HUES48 (cell line): ENCODE results near the gene HTR3B.

Source experiments
- H3K27ac ChIP-seq: one replicate; pipeline ENCODE4 v1.7.0; 2013; ENCODE audit warnings: low read depth, low read length, inconsistent platforms
- H3K27me3 ChIP-seq: 2 replicates; pipeline ENCODE4 v1.6.1; 2013; ENCODE audit warnings: mild to moderate bottlenecking, low read length; ENCODE audit not compliant: control insufficient read depth, insufficient read depth
- H3K36me3 ChIP-seq: 2 replicates; pipeline ENCODE4 v1.6.1; 2013; ENCODE audit warnings: low read length; ENCODE audit not compliant: control insufficient read depth, insufficient read depth
- H3K4me1 ChIP-seq: 2 replicates; pipeline ENCODE4 v1.6.1; 2013; ENCODE audit warnings: mild to moderate bottlenecking, low read length; ENCODE audit not compliant: control insufficient read depth, insufficient read depth
- H3K4me3 ChIP-seq: 2 replicates; pipeline ENCODE4 v1.5.1; 2013; ENCODE audit warnings: mild to moderate bottlenecking, low read depth, low read length
- H3K9ac ChIP-seq: 2 replicates; pipeline ENCODE4 v1.6.1; 2013; ENCODE audit warnings: mild to moderate bottlenecking, low read depth, low read length, moderate library complexity
- H3K9me3 ChIP-seq: 2 replicates; pipeline ENCODE4 v1.6.1; 2013; ENCODE audit warnings: low read length; ENCODE audit not compliant: control insufficient read depth, insufficient read depth

HTR3B gene

DNA sequence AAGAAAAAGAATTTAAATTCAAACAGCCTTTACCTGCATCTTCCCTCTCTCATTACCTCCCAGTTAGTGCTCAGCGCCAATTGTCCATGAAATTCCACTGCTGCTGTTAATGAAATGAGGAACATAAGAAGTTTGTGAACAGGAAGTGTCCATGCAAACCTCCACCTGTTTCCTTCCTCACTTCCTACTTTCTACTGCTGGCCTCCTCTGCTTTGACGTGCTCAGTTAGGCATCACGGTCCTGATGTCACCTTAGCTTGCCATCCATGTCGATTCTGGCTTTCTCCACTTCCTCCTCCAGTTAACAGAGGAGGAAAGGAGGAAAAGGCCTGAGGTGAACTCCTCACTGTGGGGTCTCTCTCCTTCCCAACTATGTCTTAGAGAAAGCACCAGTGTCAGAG lies 43.4 kb downstream of the HTR3B start:
- no peak overlapping the region for H3K27ac ChIP-seq
- no peaks in the 10 kb centered on the region for H3K27me3 ChIP-seq
- no peak overlapping the region for H3K4me3 ChIP-seq
- no peaks in the 10 kb centered on the region for H3K36me3 ChIP-seq
- H3K9me3 ChIP-seq: no peaks in the 10 kb centered on the region
- no peak overlapping the region for H3K9ac ChIP-seq
- H3K4me1 ChIP-seq: peaks cover 16% of the 10 kb centered on the region

DNA sequence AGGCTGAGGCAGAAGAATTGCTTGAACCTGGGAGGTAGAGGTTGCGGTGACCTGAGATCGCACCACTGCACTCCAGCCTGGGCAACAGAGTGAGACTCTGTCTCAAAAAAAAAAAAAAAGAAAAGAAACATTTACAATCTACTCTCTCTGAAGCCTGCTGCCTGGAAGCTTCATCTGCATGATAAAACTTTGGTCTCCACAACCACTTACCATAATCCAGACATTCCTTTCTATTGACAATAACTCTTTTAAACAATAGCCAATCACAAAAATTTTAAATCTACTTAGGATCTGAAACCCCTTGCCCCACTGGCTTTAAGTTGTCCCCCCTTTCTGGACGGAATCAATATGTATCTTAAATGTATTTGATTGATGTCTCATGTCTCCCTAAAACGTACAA lies 45.3 kb downstream of the HTR3B start:
- Histone ChIP-seq H3K27ac (peak overlapping the region; percentile 59), H3K4me1 (peaks cover 22% of the 10 kb centered on the region), H3K9ac (no peak overlapping the region), H3K9me3 (no peaks in the 10 kb centered on the region), H3K4me3 (no peak overlapping the region), H3K27me3 (no peaks in the 10 kb centered on the region), H3K36me3 (no peaks in the 10 kb centered on the region)

DNA sequence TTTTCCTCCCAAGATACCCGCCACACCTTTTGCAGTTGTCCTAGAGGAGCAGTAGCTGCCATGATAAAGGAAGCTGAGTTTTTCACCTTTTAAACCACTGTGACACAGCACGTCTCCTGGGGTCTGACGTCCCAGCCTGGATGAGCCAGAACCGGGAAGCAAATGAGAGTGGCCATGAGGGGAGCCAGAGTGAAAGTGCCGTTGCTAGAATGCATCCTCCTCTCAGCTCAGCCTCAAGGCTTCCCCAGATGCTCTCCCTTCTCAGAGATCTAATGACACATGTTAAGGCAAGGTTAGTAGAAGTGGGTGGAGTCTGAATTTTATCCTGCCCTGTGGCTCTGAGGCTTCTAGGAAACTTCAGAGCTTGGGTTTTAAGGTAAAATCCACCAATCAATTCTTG lies 46.9 kb downstream of the HTR3B start:
- Histone ChIP-seq H3K27me3 (no peaks in the 10 kb centered on the region), H3K36me3 (no peaks in the 10 kb centered on the region)

GRCh38 chr11:113952070-113952469 lies 47.5 kb downstream of the HTR3B start:
- H3K9me3 ChIP-seq: no peaks in the 10 kb centered on the region
- H3K27me3 ChIP-seq: no peaks in the 10 kb centered on the region
- peaks cover 22% of the 10 kb centered on the region for H3K4me1 ChIP-seq
- H3K36me3 ChIP-seq: no peaks in the 10 kb centered on the region
- no peak overlapping the region for H3K4me3 ChIP-seq
- H3K27ac ChIP-seq: no peak overlapping the region
- H3K9ac ChIP-seq: no peak overlapping the region

More for the DNA sequence above, 46.9 kb downstream of the HTR3B start:
- Histone ChIP-seq H3K4me1 (peaks cover 22% of the 10 kb centered on the region), H3K4me3 (no peak overlapping the region), H3K9me3 (no peaks in the 10 kb centered on the region), H3K9ac (no peak overlapping the region), H3K27ac (no peak overlapping the region)

GRCh38 chr11:113952588-113952987 lies 48.0 kb downstream of the HTR3B start:
- H3K9me3 ChIP-seq: no peaks in the 10 kb centered on the region
- H3K4me3 ChIP-seq: no peak overlapping the region
- no peak overlapping the region for H3K9ac ChIP-seq
- no peaks in the 10 kb centered on the region for H3K36me3 ChIP-seq
- no peak overlapping the region for H3K27ac ChIP-seq
- H3K27me3 ChIP-seq: no peaks in the 10 kb centered on the region
- H3K4me1 ChIP-seq: peaks cover 22% of the 10 kb centered on the region

GRCh38 chr11:113954235-113954634 lies 49.6 kb downstream of the HTR3B start:
- Histone ChIP-seq H3K4me3 (no peak overlapping the region), H3K36me3 (no peaks in the 10 kb centered on the region), H3K4me1 (peaks cover 35% of the 10 kb centered on the region), H3K9me3 (no peaks in the 10 kb centered on the region), H3K9ac (no peak overlapping the region), H3K27ac (no peak overlapping the region), H3K27me3 (no peaks in the 10 kb centered on the region)

DNA sequence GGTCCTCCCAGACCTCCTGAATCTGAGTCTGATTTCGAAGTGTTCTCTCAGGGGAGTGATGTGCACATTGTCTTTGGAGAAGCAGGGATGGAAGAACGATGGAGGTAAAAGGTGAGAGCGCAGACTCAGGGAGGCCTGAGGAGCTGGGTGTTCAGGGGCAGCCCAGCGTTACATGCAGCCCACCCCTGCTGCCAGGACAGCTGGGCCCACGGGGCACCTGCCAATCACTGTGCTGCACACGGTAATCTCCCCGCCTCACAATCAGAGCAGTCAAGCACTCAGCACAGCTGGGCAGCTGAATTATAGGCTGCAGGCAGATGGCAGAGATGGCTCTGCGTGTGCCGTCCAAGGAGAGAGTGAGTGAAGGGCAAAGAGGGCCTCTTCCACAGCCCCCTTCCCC lies 52.4 kb downstream of the HTR3B start:
- Histone ChIP-seq H3K36me3 (no peaks in the 10 kb centered on the region), H3K9ac (no peak overlapping the region), H3K9me3 (no peaks in the 10 kb centered on the region), H3K27me3 (no peaks in the 10 kb centered on the region), H3K4me3 (no peak overlapping the region), H3K27ac (no peak overlapping the region), H3K4me1 (peaks cover 28% of the 10 kb centered on the region)

DNA sequence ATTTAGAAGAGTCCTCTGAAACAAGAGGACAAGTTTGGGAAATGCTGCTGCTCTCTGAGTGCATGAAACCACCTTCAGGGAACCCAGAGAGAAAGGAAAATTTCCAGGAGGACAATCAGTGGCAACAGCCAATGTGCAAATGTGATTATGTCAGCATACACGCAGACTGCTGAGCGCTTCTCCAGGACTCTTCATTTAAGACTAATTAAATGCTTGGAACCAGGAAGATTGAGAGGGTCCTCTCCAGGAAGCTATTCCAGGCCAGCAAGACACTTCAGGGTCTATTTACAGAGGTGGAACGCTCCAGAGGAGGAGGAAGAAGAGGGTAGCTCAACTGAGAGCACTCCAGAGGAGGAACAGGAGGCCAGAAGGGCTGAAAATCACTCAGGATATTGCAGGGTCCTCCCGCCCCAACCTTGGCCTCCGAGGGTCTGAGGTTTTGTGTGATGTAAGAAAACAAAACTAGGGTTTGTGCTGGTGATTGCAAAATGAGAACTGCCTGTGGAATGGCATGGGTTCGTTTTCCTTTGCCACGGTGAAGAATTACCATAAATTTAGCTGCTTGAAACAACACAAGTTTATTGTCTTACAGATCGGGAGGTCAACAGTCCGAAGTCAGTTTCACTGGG lies 56.2 kb downstream of the HTR3B start:
- no peak overlapping the region for H3K4me3 ChIP-seq
- H3K4me1 ChIP-seq: peaks cover 21% of the 10 kb centered on the region
- no peaks in the 10 kb centered on the region for H3K27me3 ChIP-seq
- no peaks in the 10 kb centered on the region for H3K9me3 ChIP-seq
- no peaks in the 10 kb centered on the region for H3K36me3 ChIP-seq
- no peak overlapping the region for H3K9ac ChIP-seq
- no peak overlapping the region for H3K27ac ChIP-seq

- no peaks in the 10 kb centered on the region for H3K9me3 ChIP-seq
- no peak overlapping the region for H3K27ac ChIP-seq
- H3K4me1 ChIP-seq: no peaks in the 10 kb centered on the region
- H3K27me3 ChIP-seq: no peaks in the 10 kb centered on the region
- H3K4me3 ChIP-seq: no peak overlapping the region
- H3K9ac ChIP-seq: no peak overlapping the region
- no peaks in the 10 kb centered on the region for H3K36me3 ChIP-seq
Observed at GRCh38 chr11:113967361-113967760, 62.8 kb downstream of the HTR3B start.

DNA sequence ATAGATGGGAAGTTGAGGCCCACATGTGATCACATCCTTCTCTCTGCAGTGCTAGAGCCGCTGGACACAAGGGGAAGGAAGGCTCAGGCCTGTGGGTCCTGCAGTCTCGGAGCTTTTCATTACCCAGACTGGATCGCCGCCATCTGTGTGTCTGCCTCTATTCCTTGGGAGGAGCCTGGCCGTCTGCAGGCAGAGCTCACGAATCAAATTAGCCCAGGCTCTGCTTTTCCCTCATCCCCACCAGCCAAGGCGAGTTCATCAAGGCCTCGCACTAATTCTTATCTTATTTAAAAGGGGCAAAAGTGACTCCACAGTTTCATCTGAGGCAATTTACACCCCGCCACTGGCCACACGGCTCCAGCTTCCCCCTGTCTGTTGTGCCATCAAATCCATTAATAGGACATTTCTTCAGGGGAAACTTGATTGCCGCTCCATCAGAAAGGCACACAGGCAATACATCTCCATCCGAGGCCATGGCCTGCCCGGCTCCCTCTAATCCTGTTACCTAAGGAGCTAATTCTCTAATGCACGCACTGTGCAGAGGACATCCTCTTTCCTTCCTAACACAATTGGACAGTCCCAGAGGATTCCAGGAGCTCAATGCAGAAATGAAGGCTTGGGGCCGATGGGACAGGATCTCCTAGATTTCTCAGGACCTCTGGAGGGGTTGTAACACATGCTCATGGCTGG lies 67.1 kb downstream of the HTR3B start:
- no peak overlapping the region for H3K4me3 ChIP-seq
- H3K36me3 ChIP-seq: no peaks in the 10 kb centered on the region
- H3K9me3 ChIP-seq: no peaks in the 10 kb centered on the region

DNA sequence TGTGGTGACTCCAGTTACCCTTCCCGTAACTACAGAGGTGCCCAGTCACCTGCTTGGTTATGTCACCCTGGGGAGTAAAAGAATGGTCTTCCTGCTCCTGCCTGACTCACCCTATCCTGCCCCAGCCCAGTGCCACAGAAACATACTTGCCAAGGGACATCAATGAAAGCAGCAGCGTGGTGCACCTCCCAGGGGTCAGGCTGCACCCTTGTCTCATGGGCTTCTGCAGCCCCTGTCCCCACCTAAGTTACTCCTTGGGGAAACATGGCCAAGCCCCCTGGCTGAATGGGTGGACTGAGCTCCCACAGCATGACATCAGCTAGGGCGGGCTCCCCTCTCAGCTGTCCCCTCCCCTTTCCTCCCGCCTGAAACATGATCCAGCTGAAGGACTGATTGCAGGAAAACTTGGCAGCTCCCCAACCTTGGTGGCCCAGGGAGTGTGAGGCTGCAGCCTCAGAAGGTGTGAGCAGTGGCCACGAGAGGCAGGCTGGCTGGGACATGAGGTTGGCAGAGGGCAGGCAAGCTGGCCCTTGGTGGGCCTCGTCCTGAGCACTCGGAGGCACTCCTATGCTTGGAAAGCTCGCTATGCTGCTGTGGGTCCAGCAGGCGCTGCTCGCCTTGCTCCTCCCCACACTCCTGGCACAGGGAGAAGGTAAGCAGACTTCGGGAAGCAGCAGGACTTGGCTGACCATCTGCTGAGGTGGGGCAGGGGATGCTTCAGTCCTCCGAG lies 70.3 kb downstream of the HTR3B start, which contains the start of gene HTR3A:
Gene HTR3A, plus strand, starts transcription at position 368 of the 730 bp plus-strand sequence. Its CDS starts 218 bp downstream, at position 586.
- no peaks in the 10 kb centered on the region for H3K36me3 ChIP-seq
- no peak within 1 kb of the TSS for H3K9ac ChIP-seq
- H3K9me3 ChIP-seq: no peaks in the 10 kb centered on the region
- H3K4me3 ChIP-seq: peak within 1 kb of the TSS; percentile 34
- H3K27ac ChIP-seq: peak within 1 kb of the TSS; percentile 21
- H3K4me1 ChIP-seq: peaks cover 12% of the 10 kb centered on the region
- peaks cover 4% of the 10 kb centered on the region for H3K27me3 ChIP-seq

More for the DNA sequence above, 67.1 kb downstream of the HTR3B start:
- Histone ChIP-seq H3K27me3 (peaks cover 4% of the 10 kb centered on the region), H3K27ac (no peak overlapping the region), H3K4me1 (peaks cover 12% of the 10 kb centered on the region), H3K9ac (no peak overlapping the region)
